IMR-90 (cell line): ENCODE results near the gene CTAGE9. TPM values are rescaled to one million over a fixed set of nuclear protein-coding genes. Genes with fewer than 3 reads are reported as not detected.

Source experiments
- polyA plus RNA-seq, 3 experiments: library from polyadenylated mRNA; depleted of rRNA; stranded (reverse); fragments of >200 nt; gene quantifications; 2 replicates each; pipeline ENCODE4 v1.2.3, GENCODE V29; 2012; ENCODE audit warnings: low replicate concordance in 1 of 3
- total RNA-seq: library from RNA; depleted of rRNA; stranded (reverse); fragments of >200 nt; gene quantifications from 2 replicates; pipeline ENCODE4 v1.2.3, GENCODE V29; 2012; rRNA removed

Gene CTAGE9
- total and polyA plus RNA-seq, 2 of the 4 experiments (the other 2 are of a cell fraction), result not detected

Other genes starting within 250 kb of the CTAGE9 start
- not detected in 2 replicates for gene ARG1, start 137.8 kb downstream of the CTAGE9 start, total RNA-seq
- not detected in 2 replicates for gene ARG1, start 137.8 kb downstream of the CTAGE9 start, polyA plus RNA-seq (2012; rRNA removed)
- 38.3 and 40.7 TPM in 2 replicates for gene MED23, start 82.8 kb downstream of the CTAGE9 start, total RNA-seq
- gene MED23, start 82.8 kb downstream of the CTAGE9 start, polyA plus RNA-seq (2012; rRNA removed), result 13.0 and 16.0 TPM in 2 replicates
- gene ENPP3, start 73.7 kb downstream of the CTAGE9 start, total RNA-seq, result under 0.01 TPM in 1 of 2 replicates, not detected in the other
- gene ENPP3, start 73.7 kb downstream of the CTAGE9 start, polyA plus RNA-seq (2012; rRNA removed), result 0.05 TPM in 1 of 2 replicates, not detected in the other
- gene OR2A4, start 9.6 kb downstream of the CTAGE9 start, total RNA-seq, result not detected in 2 replicates
- not detected in 2 replicates for gene OR2A4, start 9.6 kb downstream of the CTAGE9 start, polyA plus RNA-seq (2012; rRNA removed)
- 38.9 and 39.4 TPM in 2 replicates for gene ENPP1, start 97.0 kb upstream of the CTAGE9 start, total RNA-seq
- 10.5 and 10.9 TPM in 2 replicates for gene ENPP1, start 97.0 kb upstream of the CTAGE9 start, polyA plus RNA-seq (2012; rRNA removed)
- gene CCN2, start 240.4 kb upstream of the CTAGE9 start, total RNA-seq, result 148 and 211 TPM in 2 replicates
- gene CCN2, start 240.4 kb upstream of the CTAGE9 start, polyA plus RNA-seq (2012; rRNA removed), result 1,205 and 1,345 TPM in 2 replicates